Measurements from ENCODE around the gene RBFOX2. TPM values are rescaled to one million over a fixed set of nuclear protein-coding genes. Genes with fewer than 3 reads are reported as not detected.
"Not testable (repeated sequence)": the region's sequence is repeated elsewhere in the genome, so short reads cannot be mapped to it uniquely, and the experiment has no call there.

Gene RBFOX2
- total RNA-seq, 1 donor from 2014 or later = 3.2 TPM

DNA sequence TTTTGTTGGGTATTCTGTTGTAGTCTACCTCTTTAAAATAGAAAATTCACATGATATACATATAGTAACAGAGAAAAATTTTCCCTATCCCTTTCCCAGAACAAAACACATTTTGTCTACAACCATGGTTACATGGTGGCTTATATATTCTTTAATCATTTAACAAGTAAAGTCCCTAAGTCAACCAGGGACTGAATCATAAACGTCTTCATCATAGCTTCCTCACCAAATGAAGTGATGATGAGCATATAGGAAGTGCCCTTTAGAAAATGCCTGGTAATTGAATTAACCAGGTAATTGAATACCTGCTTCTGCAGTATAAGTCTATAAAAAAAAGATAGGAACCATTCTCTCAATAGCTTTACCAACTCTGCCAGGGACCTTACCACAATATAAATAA lies 209.7 kb downstream of the RBFOX2 start:
- no peak overlapping the region for H3K27ac Mint-ChIP-seq
- H3K27me3 Mint-ChIP-seq (ENCODE audit: low read depth) = no peaks in the 10 kb centered on the region
- H3K4me1 Mint-ChIP-seq (ENCODE audit: low read depth) = peaks cover 2% of the 10 kb centered on the region
- no peak for DNase-seq (ENCODE audit: low spot score)
- intact Hi-C loops (cut with micrococcal nuclease) = no loop called here
- no peaks in the 10 kb centered on the region for H3K36me3 Mint-ChIP-seq (ENCODE audit: low read depth)
- no peaks in the 10 kb centered on the region for H3K9me3 Mint-ChIP-seq
- no peak overlapping the region for H3K4me3 Mint-ChIP-seq (ENCODE audit: low read depth)

DNA sequence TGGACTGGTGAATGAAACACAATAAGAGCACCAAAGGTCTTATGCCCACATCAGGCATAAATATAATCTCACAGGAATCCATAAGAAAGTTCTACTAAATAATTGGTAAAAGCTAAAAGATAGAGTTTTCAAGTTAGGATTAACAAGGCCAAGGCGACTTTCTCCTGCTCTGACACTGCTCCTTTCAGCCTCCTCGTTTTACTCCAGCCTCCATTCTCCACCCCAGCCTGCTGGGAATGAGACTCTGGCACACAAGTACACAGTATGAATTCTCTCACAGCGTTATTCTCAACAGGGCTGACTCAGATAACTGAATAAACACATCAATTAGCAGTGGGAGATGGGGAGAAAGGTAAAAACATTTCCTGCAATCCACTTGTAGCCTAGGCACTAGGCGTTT lies 216.0 kb downstream of the RBFOX2 start:
- H3K4me1 Mint-ChIP-seq (ENCODE audit: low read depth) = no peaks in the 10 kb centered on the region
- H3K27me3 Mint-ChIP-seq (ENCODE audit: low read depth) = no peaks in the 10 kb centered on the region
- no peak for DNase-seq (ENCODE audit: low spot score)
- H3K9me3 Mint-ChIP-seq = no peaks in the 10 kb centered on the region
- H3K27ac Mint-ChIP-seq = no peak overlapping the region
- intact Hi-C loops (cut with micrococcal nuclease) = no loop called here
- no peak overlapping the region for H3K4me3 Mint-ChIP-seq (ENCODE audit: low read depth)
- H3K36me3 Mint-ChIP-seq (ENCODE audit: low read depth) = no peaks in the 10 kb centered on the region

DNA sequence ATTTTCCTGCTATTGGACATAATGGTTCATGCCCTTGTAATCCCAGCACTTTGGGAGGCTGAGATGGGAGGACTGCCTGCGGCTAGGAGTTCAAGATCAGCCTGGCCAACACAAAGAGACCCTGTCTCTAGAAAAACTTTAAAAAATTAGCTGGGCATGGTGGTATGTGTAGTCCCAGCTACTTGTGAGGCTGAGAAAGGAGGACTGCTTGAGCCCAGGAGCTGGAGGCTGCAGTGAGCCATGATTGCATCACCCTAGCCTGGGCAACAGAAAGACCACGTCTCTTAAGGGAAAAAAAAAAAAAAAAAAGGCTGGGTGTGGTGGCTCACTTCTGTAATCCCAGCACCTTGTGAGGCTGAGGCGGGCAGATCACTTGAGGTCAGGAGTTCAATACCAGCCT lies 217.0 kb downstream of the RBFOX2 start:
- Mint-ChIP-seq H3K9me3 (no peaks in the 10 kb centered on the region), H3K36me3 (ENCODE audit: low read depth) (no peaks in the 10 kb centered on the region)

DNA sequence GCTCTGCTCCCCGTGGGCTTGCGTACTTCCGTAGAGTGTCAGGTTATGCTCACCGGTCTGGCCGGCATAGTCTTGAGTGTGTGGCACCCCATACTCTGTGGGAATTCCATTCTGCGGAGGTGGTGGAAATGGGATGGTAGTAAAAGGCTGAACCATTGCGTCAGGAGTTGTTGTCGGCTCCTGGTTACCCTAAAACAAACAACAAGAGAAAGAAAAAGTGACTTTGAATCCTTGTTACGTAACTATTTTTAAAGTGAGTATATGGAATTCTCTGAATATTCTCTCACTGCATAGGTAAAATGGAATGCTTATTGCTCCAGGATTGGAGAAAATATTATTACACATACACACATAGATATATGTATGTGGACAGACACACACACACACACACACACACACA lies 218.8 kb downstream of the RBFOX2 start:
- no peak overlapping the region for H3K27ac Mint-ChIP-seq

More for the DNA sequence above, 217.0 kb downstream of the RBFOX2 start:
- Mint-ChIP-seq H3K27ac (no peak overlapping the region), H3K4me1 (ENCODE audit: low read depth) (no peaks in the 10 kb centered on the region), H3K27me3 (ENCODE audit: low read depth) (no peaks in the 10 kb centered on the region), H3K4me3 (ENCODE audit: low read depth) (no peak overlapping the region)
- intact Hi-C loops (cut with micrococcal nuclease) = no loop called here
- DNase-seq (ENCODE audit: low spot score) = no peak

DNA sequence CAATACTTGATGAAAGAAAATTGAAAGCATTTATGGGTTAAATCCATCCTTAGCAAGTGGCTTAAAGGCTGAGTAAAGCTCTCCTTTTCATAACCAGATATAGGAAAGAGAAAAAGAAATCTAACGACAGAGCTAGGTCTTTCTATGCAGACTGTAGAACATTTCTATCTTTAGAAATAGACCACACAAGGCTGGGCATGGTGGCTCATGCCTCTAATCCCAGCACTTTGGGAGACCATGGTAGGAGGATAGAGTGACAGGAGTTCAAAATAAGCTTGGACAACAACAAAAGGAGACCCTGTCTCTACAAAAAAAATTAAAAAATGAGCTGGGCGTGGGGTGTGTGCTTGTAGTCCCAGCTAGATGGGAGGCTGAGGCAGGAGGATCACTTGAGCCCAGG lies 220.2 kb downstream of the RBFOX2 start:
- no peak overlapping the region for H3K27ac Mint-ChIP-seq
- H3K9me3 Mint-ChIP-seq = no peaks in the 10 kb centered on the region
- no peak for DNase-seq (ENCODE audit: low spot score)
- H3K36me3 Mint-ChIP-seq (ENCODE audit: low read depth) = no peaks in the 10 kb centered on the region
- no peaks in the 10 kb centered on the region for H3K4me1 Mint-ChIP-seq (ENCODE audit: low read depth)
- intact Hi-C loops (cut with micrococcal nuclease) = no loop called here
- H3K4me3 Mint-ChIP-seq (ENCODE audit: low read depth) = no peak overlapping the region
- H3K27me3 Mint-ChIP-seq (ENCODE audit: low read depth) = no peaks in the 10 kb centered on the region

More for the DNA sequence above, 218.8 kb downstream of the RBFOX2 start:
- DNase-seq (ENCODE audit: low spot score) = no peak
- H3K4me1 Mint-ChIP-seq (ENCODE audit: low read depth) = no peaks in the 10 kb centered on the region
- no peak overlapping the region for H3K4me3 Mint-ChIP-seq (ENCODE audit: low read depth)
- no peaks in the 10 kb centered on the region for H3K36me3 Mint-ChIP-seq (ENCODE audit: low read depth)
- intact Hi-C loops (cut with micrococcal nuclease) = no loop called here
- no peaks in the 10 kb centered on the region for H3K9me3 Mint-ChIP-seq
- H3K27me3 Mint-ChIP-seq (ENCODE audit: low read depth) = no peaks in the 10 kb centered on the region

DNA sequence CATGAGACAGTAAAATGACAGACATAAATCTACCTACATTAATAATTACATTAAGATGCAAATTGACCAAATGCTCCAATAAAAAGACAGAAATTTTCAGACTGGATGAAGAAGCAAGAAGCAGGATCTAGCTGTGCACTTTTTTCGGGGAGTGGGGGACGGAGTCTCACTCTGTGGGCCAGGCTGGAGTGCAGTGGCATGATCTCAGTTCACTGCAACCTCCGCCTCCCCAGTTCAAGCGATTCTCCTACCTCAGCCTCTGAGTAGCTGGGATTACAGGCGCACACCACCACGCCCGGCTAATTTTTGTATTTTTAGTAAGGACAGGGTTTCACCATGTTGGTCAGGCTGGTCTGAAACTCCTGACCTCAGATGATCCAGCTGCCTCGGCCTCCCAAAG lies 222.0 kb downstream of the RBFOX2 start:
- H3K36me3 Mint-ChIP-seq (ENCODE audit: low read depth); DNase-seq (ENCODE audit: low spot score); H3K4me3 Mint-ChIP-seq (ENCODE audit: low read depth); intact Hi-C loops (cut with micrococcal nuclease); H3K4me1 Mint-ChIP-seq (ENCODE audit: low read depth); H3K27ac Mint-ChIP-seq; H3K27me3 Mint-ChIP-seq (ENCODE audit: low read depth); H3K9me3 Mint-ChIP-seq: not testable (repeated sequence)

DNA sequence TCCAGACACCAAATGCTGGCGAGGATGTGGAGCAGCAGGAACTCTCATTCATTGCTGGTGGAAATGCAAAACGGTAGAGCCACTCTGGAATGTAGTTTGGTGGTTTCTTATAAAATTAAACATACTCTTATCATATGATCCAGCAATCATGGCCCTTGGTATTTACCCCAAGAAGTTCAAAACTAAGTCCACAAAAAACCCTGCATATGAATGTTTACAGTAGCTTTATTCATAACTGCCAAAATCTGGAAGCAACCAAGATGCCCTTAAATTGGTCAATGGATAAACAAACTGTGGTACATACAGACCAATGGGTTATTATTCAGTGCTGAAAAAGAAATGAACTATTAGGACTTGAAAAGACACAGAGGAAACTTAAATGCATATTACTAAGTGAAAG lies 223.2 kb downstream of the RBFOX2 start:
- intact Hi-C loops (cut with micrococcal nuclease) = no loop called here
- no peak for DNase-seq (ENCODE audit: low spot score)
- H3K27me3 Mint-ChIP-seq (ENCODE audit: low read depth) = no peaks in the 10 kb centered on the region
- no peaks in the 10 kb centered on the region for H3K36me3 Mint-ChIP-seq (ENCODE audit: low read depth)
- no peaks in the 10 kb centered on the region for H3K4me1 Mint-ChIP-seq (ENCODE audit: low read depth)
- no peak overlapping the region for H3K27ac Mint-ChIP-seq
- no peak overlapping the region for H3K4me3 Mint-ChIP-seq (ENCODE audit: low read depth)
- no peaks in the 10 kb centered on the region for H3K9me3 Mint-ChIP-seq

DNA sequence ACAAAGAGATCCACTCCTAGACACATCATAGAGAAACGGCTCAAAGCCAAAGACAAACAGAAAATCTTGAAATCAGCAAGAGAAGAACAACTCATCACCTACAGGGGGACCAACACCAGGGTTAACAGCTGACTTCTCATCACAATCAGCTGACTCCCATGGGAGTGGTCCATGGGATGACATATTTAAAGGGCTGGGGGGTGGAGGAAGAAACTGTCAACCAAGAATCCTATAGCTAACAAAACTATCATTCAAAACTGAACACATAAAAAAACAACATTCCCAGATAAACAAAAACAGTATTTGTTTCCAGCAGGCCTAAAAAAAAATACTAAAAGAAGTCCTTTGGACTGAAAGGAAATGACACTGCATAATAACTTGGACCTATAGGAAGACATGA lies 224.2 kb downstream of the RBFOX2 start:
- H3K4me1 Mint-ChIP-seq (ENCODE audit: low read depth) = no peaks in the 10 kb centered on the region
- no peak overlapping the region for H3K4me3 Mint-ChIP-seq (ENCODE audit: low read depth)
- H3K36me3 Mint-ChIP-seq (ENCODE audit: low read depth) = no peaks in the 10 kb centered on the region
- H3K27ac Mint-ChIP-seq = no peak overlapping the region
- no peak for DNase-seq (ENCODE audit: low spot score)
- H3K9me3 Mint-ChIP-seq = no peaks in the 10 kb centered on the region
- intact Hi-C loops (cut with micrococcal nuclease) = no loop called here
- no peaks in the 10 kb centered on the region for H3K27me3 Mint-ChIP-seq (ENCODE audit: low read depth)

DNA sequence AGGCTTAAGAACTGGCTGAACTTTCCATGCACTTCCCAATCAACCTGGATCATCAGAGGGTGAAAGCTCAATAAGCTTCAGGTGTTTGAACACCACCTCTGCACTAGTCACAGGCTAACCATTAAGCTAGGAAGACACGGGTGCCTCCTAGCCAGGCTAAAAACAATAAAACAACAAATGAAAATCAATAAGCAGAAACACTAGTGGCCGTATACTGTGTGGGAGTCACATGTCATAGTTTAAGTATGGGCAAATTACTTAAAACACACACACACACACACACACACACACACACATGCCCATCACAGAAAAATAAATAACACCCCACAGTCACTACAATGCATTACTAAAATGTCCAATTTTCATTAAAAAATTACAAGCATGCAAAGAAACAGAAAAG lies 225.7 kb downstream of the RBFOX2 start:
- H3K27me3 Mint-ChIP-seq (ENCODE audit: low read depth) = no peaks in the 10 kb centered on the region
- H3K4me1 Mint-ChIP-seq (ENCODE audit: low read depth) = no peaks in the 10 kb centered on the region
- intact Hi-C loops (cut with micrococcal nuclease) = no loop called here
- DNase-seq (ENCODE audit: low spot score) = no peak
- no peak overlapping the region for H3K4me3 Mint-ChIP-seq (ENCODE audit: low read depth)
- no peak overlapping the region for H3K27ac Mint-ChIP-seq
- no peaks in the 10 kb centered on the region for H3K36me3 Mint-ChIP-seq (ENCODE audit: low read depth)
- H3K9me3 Mint-ChIP-seq = no peaks in the 10 kb centered on the region

DNA sequence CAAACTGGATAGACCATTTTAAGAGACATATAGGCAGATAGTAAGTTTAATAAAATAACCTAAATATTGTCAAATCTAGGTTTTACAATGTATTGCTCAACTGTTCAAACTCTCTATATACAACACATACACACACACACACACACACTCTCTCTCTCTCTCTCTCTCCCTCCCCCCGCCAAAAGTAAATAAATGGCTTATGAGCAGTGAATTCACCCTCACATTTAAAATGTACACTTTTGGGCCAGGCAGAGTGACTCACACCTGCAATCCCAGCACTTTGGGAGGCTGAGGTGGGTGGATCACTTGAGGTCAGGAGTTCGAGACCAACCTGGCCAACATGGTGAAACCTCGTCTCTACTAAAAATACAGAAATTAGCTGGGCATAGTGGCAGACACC lies 227.3 kb downstream of the RBFOX2 start:
- H3K27ac Mint-ChIP-seq; H3K27me3 Mint-ChIP-seq (ENCODE audit: low read depth); H3K9me3 Mint-ChIP-seq; DNase-seq (ENCODE audit: low spot score); H3K36me3 Mint-ChIP-seq (ENCODE audit: low read depth); H3K4me1 Mint-ChIP-seq (ENCODE audit: low read depth); H3K4me3 Mint-ChIP-seq (ENCODE audit: low read depth); intact Hi-C loops (cut with micrococcal nuclease): not testable (repeated sequence)

DNA sequence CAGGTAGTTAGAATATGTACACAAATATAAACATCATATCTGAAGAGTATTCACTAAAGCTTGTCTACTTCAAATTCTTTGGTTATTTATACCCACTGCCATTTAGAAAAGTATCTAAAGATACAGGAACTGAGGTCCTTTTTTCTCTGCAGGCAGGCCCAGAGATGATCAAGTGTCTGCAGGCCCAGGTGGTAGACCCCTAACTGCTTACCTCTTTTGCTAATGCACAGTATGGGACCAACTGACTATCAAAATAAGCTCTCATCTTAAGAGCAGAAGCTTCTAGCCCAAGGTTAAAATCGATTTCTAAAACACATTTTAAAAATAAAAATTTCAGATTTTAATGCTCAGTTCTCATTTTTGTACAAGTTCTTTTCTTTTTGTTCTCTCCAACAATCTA lies 229.5 kb downstream of the RBFOX2 start:
- no peak overlapping the region for H3K4me3 Mint-ChIP-seq (ENCODE audit: low read depth)
- H3K36me3 Mint-ChIP-seq (ENCODE audit: low read depth) = no peaks in the 10 kb centered on the region
- H3K27ac Mint-ChIP-seq = no peak overlapping the region
- DNase-seq (ENCODE audit: low spot score) = no peak
- H3K27me3 Mint-ChIP-seq (ENCODE audit: low read depth) = no peaks in the 10 kb centered on the region
- intact Hi-C loops (cut with micrococcal nuclease) = no loop called here
- H3K9me3 Mint-ChIP-seq = no peaks in the 10 kb centered on the region
- no peaks in the 10 kb centered on the region for H3K4me1 Mint-ChIP-seq (ENCODE audit: low read depth)

DNA sequence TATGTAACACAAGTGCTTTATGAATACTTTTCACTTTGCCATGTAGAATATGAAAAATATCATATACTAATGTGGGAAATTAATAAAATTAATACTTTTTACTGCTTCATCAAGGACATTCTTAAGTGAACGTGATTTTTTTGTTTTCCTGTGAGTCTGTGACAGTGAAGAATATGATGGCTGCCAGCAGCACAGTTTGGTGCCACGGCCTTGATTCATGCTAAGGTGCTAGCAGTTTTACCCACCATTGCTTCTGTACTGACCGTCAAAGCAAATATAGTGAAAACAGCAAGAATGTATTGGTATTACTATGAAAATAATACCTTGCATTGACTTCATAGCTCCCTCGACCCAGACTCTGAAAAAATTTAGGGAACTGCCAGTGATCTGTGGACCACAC lies 231.2 kb downstream of the RBFOX2 start:
- no peak for DNase-seq (ENCODE audit: low spot score)
- no peaks in the 10 kb centered on the region for H3K9me3 Mint-ChIP-seq
- no peaks in the 10 kb centered on the region for H3K27me3 Mint-ChIP-seq (ENCODE audit: low read depth)
- no peak overlapping the region for H3K4me3 Mint-ChIP-seq (ENCODE audit: low read depth)
- H3K36me3 Mint-ChIP-seq (ENCODE audit: low read depth) = no peaks in the 10 kb centered on the region
- H3K27ac Mint-ChIP-seq = no peak overlapping the region
- intact Hi-C loops (cut with micrococcal nuclease) = no loop called here
- no peaks in the 10 kb centered on the region for H3K4me1 Mint-ChIP-seq (ENCODE audit: low read depth)

DNA sequence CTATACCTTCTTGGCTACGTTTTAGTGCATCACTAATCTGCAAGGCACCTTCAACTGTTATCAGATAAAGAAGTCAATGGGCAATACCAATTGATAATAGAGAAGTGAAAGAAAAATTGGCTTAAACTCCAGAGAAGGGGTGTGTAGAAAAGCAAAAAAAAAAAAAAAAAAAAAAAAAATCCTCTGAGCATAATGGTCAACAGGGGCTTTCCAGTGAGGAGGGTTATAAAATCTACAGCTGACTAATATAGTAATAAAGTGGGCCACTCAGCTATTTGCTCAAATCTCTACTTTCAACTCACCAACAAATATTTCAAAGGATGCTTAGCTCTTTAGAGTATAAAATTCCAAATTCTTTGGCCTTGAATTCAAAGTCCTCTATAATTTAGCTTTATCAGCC lies 233.1 kb downstream of the RBFOX2 start:
- H3K4me3 Mint-ChIP-seq (ENCODE audit: low read depth) = no peak overlapping the region
- no peaks in the 10 kb centered on the region for H3K36me3 Mint-ChIP-seq (ENCODE audit: low read depth)
- H3K9me3 Mint-ChIP-seq = no peaks in the 10 kb centered on the region
- H3K4me1 Mint-ChIP-seq (ENCODE audit: low read depth) = peaks cover 3% of the 10 kb centered on the region
- intact Hi-C loops (cut with micrococcal nuclease) = no loop called here
- no peaks in the 10 kb centered on the region for H3K27me3 Mint-ChIP-seq (ENCODE audit: low read depth)
- no peak for DNase-seq (ENCODE audit: low spot score)
- H3K27ac Mint-ChIP-seq = no peak overlapping the region

DNA sequence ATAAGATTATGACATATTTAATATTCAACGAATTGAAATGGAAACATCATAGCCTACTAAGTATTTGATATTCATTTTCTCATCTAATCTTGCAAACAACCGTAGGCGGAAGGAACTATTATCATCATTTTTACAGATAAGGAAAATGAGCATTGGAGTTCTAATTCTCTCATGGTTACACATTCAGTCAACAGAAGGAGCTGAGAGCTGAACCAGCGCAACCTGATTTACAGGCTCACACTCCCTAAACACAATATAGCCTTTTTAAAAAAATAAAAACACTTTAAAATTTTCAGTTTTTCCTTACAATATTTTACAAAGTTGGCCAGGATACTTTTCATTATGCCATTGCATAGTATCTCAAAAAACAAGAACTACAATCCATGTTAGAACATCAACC lies 236.1 kb downstream of the RBFOX2 start:
- Mint-ChIP-seq H3K4me1 (ENCODE audit: low read depth) (peaks cover 4% of the 10 kb centered on the region), H3K27ac (no peak overlapping the region), H3K9me3 (no peaks in the 10 kb centered on the region), H3K27me3 (ENCODE audit: low read depth) (peaks cover 1% of the 10 kb centered on the region), H3K4me3 (ENCODE audit: low read depth) (no peak overlapping the region), H3K36me3 (ENCODE audit: low read depth) (no peaks in the 10 kb centered on the region)
- intact Hi-C loops (cut with micrococcal nuclease) = no loop called here
- no peak for DNase-seq (ENCODE audit: low spot score)
